HG03432 (cell line): Measurements from ENCODE around the gene RABGGTB.
A peak's percentile ranks its signal among the peaks of the same experiment; 100 is the strongest.
"Not testable (repeated sequence)": the region's sequence is repeated elsewhere in the genome, so short reads cannot be mapped to it uniquely, and the experiment has no call there.

Source experiments
- ATAC-seq: cut with Tn5 transposase; IDR thresholded peaks from one replicate; pipeline ENCODE4 v1.9.1; 2021; ENCODE audit warnings: mild to moderate bottlenecking, moderate library complexity; ENCODE audit not compliant: unreplicated experiment

RABGGTB gene

GRCh38 chr1:75794382-75794781 is 8.3 kb downstream of the RABGGTB start:
- ATAC-seq, result no peak

GRCh38 chr1:75795703-75796193 is 9.7 kb downstream of the RABGGTB start:
- ATAC-seq, result peak; percentile 15

- ATAC-seq, result peak; percentile 29
These were observed 10.6 kb downstream of the RABGGTB start, which contains the start of gene MSH4 for GRCh38 chr1:75796376-75797272. Gene MSH4 (plus strand): TSS chr1:75796882. CDS start chr1:75796986, 104 bp downstream.

GRCh38 chr1:75797273-75797588 is 11.2 kb downstream of the RABGGTB start:
- ATAC-seq, result no peak

GRCh38 chr1:75797606-75798216 is 11.7 kb downstream of the RABGGTB start:
- no peak for ATAC-seq

GRCh38 chr1:75801480-75801879 is 15.4 kb downstream of the RABGGTB start:
- ATAC-seq, result not testable (repeated sequence)

- no peak for ATAC-seq
These were observed 22.9 kb downstream of the RABGGTB start for GRCh38 chr1:75808921-75809320.

GRCh38 chr1:75810113-75810512 is 24.1 kb downstream of the RABGGTB start:
- ATAC-seq, result not testable (repeated sequence)

- no peak for ATAC-seq
These were observed 25.3 kb downstream of the RABGGTB start for GRCh38 chr1:75811211-75811981.

- ATAC-seq, result no peak
These were observed 26.0 kb downstream of the RABGGTB start for GRCh38 chr1:75812065-75812464.

- ATAC-seq, result not testable (repeated sequence)
These were observed 37.5 kb downstream of the RABGGTB start for GRCh38 chr1:75823596-75823995.

- no peak for ATAC-seq
These were observed 50.6 kb downstream of the RABGGTB start for GRCh38 chr1:75836528-75837100.

- ATAC-seq, result no peak
These were observed 52.0 kb downstream of the RABGGTB start for GRCh38 chr1:75838079-75838478.

GRCh38 chr1:75841421-75841820 is 55.4 kb downstream of the RABGGTB start:
- ATAC-seq, result no peak
